ENCODE results near the gene OR6S1. TPM values are rescaled to one million over a fixed set of nuclear protein-coding genes. Genes with fewer than 3 reads are reported as not detected.
"Not testable (repeated sequence)": the region's sequence is repeated elsewhere in the genome, so short reads cannot be mapped to it uniquely, and the experiment has no call there.

The OR6S1 gene
- total RNA-seq, 1 experiment from 2014 or later, result not detected

- H3K4me1 Mint-ChIP-seq, result peaks cover 2% of the 10 kb centered on the region; the same call in 1 of the 2 replicates
- ATAC-seq, result no peak
- H3K27ac Mint-ChIP-seq, result no peak overlapping the region
- H3K4me3 Mint-ChIP-seq, result no peak overlapping the region
- ChIA-PET POLR2A (no interaction called here), CTCF (interaction anchor here (1.1 to 4.4 kb wide), 2 partner anchors 10 to 38 kb away, joined by 3 to 17 read pairs; no protein-coding TSS in a partner anchor)
- no peaks in the 10 kb centered on the region for H3K36me3 Mint-ChIP-seq
- H3K27me3 Mint-ChIP-seq (ENCODE audit: low read depth), result peaks cover 29% of the 10 kb centered on the region
- no peaks in the 10 kb centered on the region for H3K9me3 Mint-ChIP-seq
- no peak for TF ChIP-seq ESRRA (CRISPR knock-in tag; IDR thresholded peaks at IDR 0.05; ENCODE audit: borderline replicate concordance)
- no peak for TF ChIP-seq ZNF317 (CRISPR knock-in tag; IDR thresholded peaks at IDR 0.05; ENCODE audit: borderline replicate concordance, low read depth)
- TF ChIP-seq ZNF423 (CRISPR knock-in tag; IDR thresholded peaks at IDR 0.05), result no peak
- TF ChIP-seq EMX1 (CRISPR knock-in tag; IDR thresholded peaks at IDR 0.05), result no peak
- no peak for TF ChIP-seq CREM (CRISPR knock-in tag; IDR thresholded peaks at IDR 0.05)
- no peak for TF ChIP-seq NFYB (CRISPR knock-in tag; conservative IDR thresholded peaks at IDR 0.05; ENCODE audit: low read depth)
- TF ChIP-seq FOXP1 (CRISPR knock-in tag; IDR thresholded peaks at IDR 0.05; ENCODE audit: borderline replicate concordance), result no peak
- TF ChIP-seq TCF7 (CRISPR knock-in tag; IDR thresholded peaks at IDR 0.05; ENCODE audit: low read depth), result no peak
- TF ChIP-seq GRHL2 (CRISPR knock-in tag; IDR thresholded peaks at IDR 0.05; ENCODE audit: insufficient replicate concordance, severe bottlenecking), result no peak
- TF ChIP-seq ZBTB21 (CRISPR knock-in tag; IDR thresholded peaks at IDR 0.05; ENCODE audit: borderline replicate concordance), result no peak
- no peak for TF ChIP-seq CTCF (IDR thresholded peaks at IDR 0.05)
- TF ChIP-seq ZMAT4 (CRISPR knock-in tag; IDR thresholded peaks at IDR 0.05), result no peak
- no peak for TF ChIP-seq E2F1 (CRISPR knock-in tag; IDR thresholded peaks at IDR 0.05)
- no peak for TF ChIP-seq ZNF396 (CRISPR knock-in tag; IDR thresholded peaks at IDR 0.05; ENCODE audit: borderline replicate concordance)
- TF ChIP-seq PREB (CRISPR knock-in tag; IDR thresholded peaks at IDR 0.05; ENCODE audit: borderline replicate concordance), result no peak
- no peak for TF ChIP-seq ZNF416 (CRISPR knock-in tag; IDR thresholded peaks at IDR 0.05)
- no peak for TF ChIP-seq GABPB1 (CRISPR knock-in tag; IDR thresholded peaks at IDR 0.05)
- no peak for TF ChIP-seq JUN (CRISPR knock-in tag; IDR thresholded peaks at IDR 0.05)
- TF ChIP-seq HMGXB4 (CRISPR knock-in tag; IDR thresholded peaks at IDR 0.05), result no peak
- no peak for DNase-seq (ENCODE audit: low spot score)
These were observed 26.5 kb upstream of the OR6S1 start for GRCh38 chr14:20667957-20668356.

- H3K27me3 Mint-ChIP-seq (ENCODE audit: low read depth), result peaks cover 33% of the 10 kb centered on the region
- H3K4me1 Mint-ChIP-seq, result not testable (repeated sequence)
These were observed 25.0 kb upstream of the OR6S1 start for GRCh38 chr14:20666400-20666961.

More at GRCh38 chr14:20666400-20666961, 25.0 kb upstream of the OR6S1 start:
- H3K9me3 Mint-ChIP-seq; H3K4me3 Mint-ChIP-seq; H3K36me3 Mint-ChIP-seq; H3K27ac Mint-ChIP-seq; DNase-seq (ENCODE audit: low spot score); POLR2A ChIA-PET; ATAC-seq: not testable (repeated sequence)
- CTCF ChIA-PET, result interaction anchor here (4.2 kb wide), 1 partner anchor 16 kb away, joined by 78 read pairs; the partner anchor contains the start of gene RNASE4
